ENCODE measurements around the gene YKT6. TPM values are rescaled to one million over a fixed set of nuclear protein-coding genes. Genes with fewer than 3 reads are reported as not detected.

YKT6 gene
- total RNA-seq, 1 experiment from 2014 or later: 146 TPM

DNA sequence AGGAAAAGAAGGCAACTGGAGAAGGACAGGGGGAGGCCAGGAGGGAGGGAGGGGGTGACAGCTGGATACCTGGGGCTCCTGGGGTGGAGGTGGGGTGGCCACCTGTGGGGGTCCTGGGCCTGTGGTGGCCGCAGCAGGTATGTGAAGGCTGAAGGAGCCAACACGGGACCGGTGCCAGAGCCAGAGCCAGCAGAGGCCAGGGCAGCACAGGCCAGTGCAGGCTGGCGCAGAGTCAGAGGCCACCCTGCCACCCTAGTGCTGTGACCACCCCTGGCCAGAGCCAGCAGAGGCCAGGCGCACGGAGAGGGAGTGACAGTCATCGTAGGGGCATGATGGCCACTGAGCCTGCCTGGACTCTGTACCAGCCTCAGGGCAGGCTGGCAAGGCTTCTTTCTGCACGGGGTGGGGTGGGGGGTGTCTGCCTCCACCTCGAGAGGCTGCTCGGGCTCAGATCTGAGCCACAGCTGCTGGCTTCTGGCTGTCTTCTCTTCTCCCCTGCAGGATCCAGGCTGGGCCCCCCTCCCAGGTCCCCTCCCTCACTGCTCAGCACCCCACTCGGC is 28.8 kb downstream of the YKT6 start:
- intact Hi-C loops (cut with micrococcal nuclease; ENCODE audit: unreplicated experiment): no loop called here
- no peaks in the 10 kb centered on the region for H3K9me3 Mint-ChIP-seq (ENCODE audit: low read depth, unreplicated experiment)
- CTCF ChIA-PET: interaction anchor here (0.7 kb wide), 2 partner anchors 66 to 149 kb away, joined by 5 to 7 read pairs; no protein-coding TSS in a partner anchor

DNA sequence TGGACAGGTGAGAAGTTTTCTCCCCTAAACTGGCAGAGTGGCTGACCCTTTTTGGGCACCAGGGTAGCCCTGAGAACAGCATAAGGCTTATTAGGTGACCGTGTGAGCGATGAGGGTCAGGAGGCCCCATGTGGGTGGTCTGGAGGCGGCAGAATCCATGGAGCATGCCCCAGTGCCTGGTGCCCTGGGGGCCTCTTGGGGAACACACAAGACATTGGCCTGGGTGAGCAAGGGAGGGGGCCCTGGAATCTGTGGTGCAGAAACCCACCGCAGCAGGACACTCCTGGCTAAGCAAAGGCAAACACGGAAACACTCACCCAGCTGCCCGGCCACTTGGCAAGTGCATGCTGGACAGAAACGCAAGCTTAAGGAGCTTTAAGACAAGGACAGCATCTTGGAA is 29.5 kb downstream of the YKT6 start:
- TF ChIP-seq, protein P1, sequence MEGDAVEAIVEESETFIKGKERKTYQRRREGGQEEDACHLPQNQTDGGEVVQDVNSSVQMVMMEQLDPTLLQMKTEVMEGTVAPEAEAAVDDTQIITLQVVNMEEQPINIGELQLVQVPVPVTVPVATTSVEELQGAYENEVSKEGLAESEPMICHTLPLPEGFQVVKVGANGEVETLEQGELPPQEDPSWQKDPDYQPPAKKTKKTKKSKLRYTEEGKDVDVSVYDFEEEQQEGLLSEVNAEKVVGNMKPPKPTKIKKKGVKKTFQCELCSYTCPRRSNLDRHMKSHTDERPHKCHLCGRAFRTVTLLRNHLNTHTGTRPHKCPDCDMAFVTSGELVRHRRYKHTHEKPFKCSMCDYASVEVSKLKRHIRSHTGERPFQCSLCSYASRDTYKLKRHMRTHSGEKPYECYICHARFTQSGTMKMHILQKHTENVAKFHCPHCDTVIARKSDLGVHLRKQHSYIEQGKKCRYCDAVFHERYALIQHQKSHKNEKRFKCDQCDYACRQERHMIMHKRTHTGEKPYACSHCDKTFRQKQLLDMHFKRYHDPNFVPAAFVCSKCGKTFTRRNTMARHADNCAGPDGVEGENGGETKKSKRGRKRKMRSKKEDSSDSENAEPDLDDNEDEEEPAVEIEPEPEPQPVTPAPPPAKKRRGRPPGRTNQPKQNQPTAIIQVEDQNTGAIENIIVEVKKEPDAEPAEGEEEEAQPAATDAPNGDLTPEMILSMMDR (IDR thresholded peaks at IDR 0.05; ENCODE audit: unreplicated experiment): no peak
- Mint-ChIP-seq H3K27ac (ENCODE audit: unreplicated experiment) (no peak overlapping the region), H3K36me3 (ENCODE audit: insufficient read depth, unreplicated experiment) (peaks cover 4% of the 10 kb centered on the region), H3K4me3 (ENCODE audit: low read depth, unreplicated experiment) (no peak overlapping the region), H3K9me3 (ENCODE audit: low read depth, unreplicated experiment) (no peaks in the 10 kb centered on the region), H3K4me1 (ENCODE audit: low read depth, unreplicated experiment) (no peaks in the 10 kb centered on the region), H3K27me3 (ENCODE audit: unreplicated experiment) (peaks cover 92% of the 10 kb centered on the region)
- CTCF ChIA-PET: no interaction called here
- BruUV-seq (replicated peaks): no TSS peak
- intact Hi-C loops (cut with micrococcal nuclease; ENCODE audit: unreplicated experiment): no loop called here
- DNase-seq: no peak

More for the DNA sequence above, 28.8 kb downstream of the YKT6 start:
- no TSS peak for BruUV-seq (replicated peaks)
- Mint-ChIP-seq H3K36me3 (ENCODE audit: insufficient read depth, unreplicated experiment) (peaks cover 4% of the 10 kb centered on the region), H3K27me3 (ENCODE audit: unreplicated experiment) (peaks cover 92% of the 10 kb centered on the region), H3K27ac (ENCODE audit: unreplicated experiment) (no peak overlapping the region), H3K4me1 (ENCODE audit: low read depth, unreplicated experiment) (no peaks in the 10 kb centered on the region), H3K4me3 (ENCODE audit: low read depth, unreplicated experiment) (no peak overlapping the region)
- TF ChIP-seq, protein P1 (IDR thresholded peaks at IDR 0.05; ENCODE audit: unreplicated experiment): no peak
- DNase-seq: no peak

DNA sequence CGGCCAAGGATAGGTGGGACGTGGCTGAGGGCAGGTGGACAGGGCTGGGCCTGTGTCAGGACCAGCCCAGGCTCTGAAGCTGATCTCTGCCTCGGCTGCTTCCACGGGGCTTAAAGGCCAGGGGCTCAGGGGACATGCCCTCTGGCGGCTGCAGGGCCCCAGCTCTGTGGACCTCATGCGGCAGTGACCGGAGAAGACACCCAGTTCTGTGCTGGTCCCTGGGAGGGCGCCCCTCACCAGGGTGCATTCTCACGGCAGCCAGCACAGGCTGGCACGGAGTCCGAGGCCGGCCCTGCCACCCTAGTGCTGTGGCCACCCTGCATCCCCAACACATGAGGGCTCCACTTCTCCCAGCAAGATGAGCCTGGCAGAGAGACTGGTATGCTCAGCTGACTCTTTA is 30.3 kb downstream of the YKT6 start:
- TF ChIP-seq, protein P1 (IDR thresholded peaks at IDR 0.05; ENCODE audit: unreplicated experiment): no peak
- DNase-seq: no peak
- CTCF ChIA-PET: interaction anchor here (0.6 kb wide), 1 partner anchor 818 kb away, joined by 4 read pairs; no protein-coding TSS in a partner anchor
- Mint-ChIP-seq H3K27me3 (ENCODE audit: unreplicated experiment) (peaks cover 92% of the 10 kb centered on the region), H3K9me3 (ENCODE audit: low read depth, unreplicated experiment) (no peaks in the 10 kb centered on the region), H3K4me3 (ENCODE audit: low read depth, unreplicated experiment) (no peak overlapping the region), H3K36me3 (ENCODE audit: insufficient read depth, unreplicated experiment) (peaks cover 4% of the 10 kb centered on the region), H3K4me1 (ENCODE audit: low read depth, unreplicated experiment) (no peaks in the 10 kb centered on the region), H3K27ac (ENCODE audit: unreplicated experiment) (no peak overlapping the region)
- intact Hi-C loops (cut with micrococcal nuclease; ENCODE audit: unreplicated experiment): no loop called here
- BruUV-seq (replicated peaks): no TSS peak

DNA sequence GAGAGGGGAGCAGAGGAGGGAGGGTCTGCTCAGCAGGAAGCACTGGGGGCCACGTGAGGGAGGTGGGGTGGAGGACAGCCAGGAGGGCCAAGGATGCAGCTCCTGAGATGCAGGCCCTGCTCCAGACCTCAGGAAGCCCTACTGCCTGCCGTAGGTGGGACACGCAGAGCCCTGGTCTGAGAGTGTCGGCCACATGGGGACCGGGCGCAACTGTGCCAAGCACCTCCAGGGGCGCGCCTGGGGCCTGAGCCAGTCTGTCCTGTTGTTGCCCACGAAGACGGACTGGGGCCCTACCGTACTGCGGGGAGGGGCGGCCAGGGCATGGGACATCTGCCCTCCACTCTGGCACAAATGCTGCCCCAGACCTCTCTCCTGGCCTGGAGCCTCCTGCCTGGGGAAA is 31.6 kb downstream of the YKT6 start:
- H3K4me3 Mint-ChIP-seq (ENCODE audit: low read depth, unreplicated experiment): no peak overlapping the region
- no peak for DNase-seq
- CTCF ChIA-PET: no interaction called here

More for the DNA sequence above, 31.6 kb downstream of the YKT6 start:
- Mint-ChIP-seq H3K36me3 (ENCODE audit: insufficient read depth, unreplicated experiment) (peaks cover 4% of the 10 kb centered on the region), H3K27ac (ENCODE audit: unreplicated experiment) (no peak overlapping the region), H3K27me3 (ENCODE audit: unreplicated experiment) (peaks cover 93% of the 10 kb centered on the region), H3K9me3 (ENCODE audit: low read depth, unreplicated experiment) (no peaks in the 10 kb centered on the region), H3K4me1 (ENCODE audit: low read depth, unreplicated experiment) (no peaks in the 10 kb centered on the region)
- intact Hi-C loops (cut with micrococcal nuclease; ENCODE audit: unreplicated experiment): no loop called here
- TF ChIP-seq, protein P1 (IDR thresholded peaks at IDR 0.05; ENCODE audit: unreplicated experiment): no peak
- no TSS peak for BruUV-seq (replicated peaks)
